CD4-positive, alpha-beta T cell treated with Interleukin-12 subunit alpha and Interleukin-12 subunit beta, for 1 hour (primary cell): Measurements from ENCODE around the gene CEBPB.
"Not testable (repeated sequence)": the region's sequence is repeated elsewhere in the genome, so short reads cannot be mapped to it uniquely, and the experiment has no call there.

Source experiments
- DNase-seq: peaks from one replicate; pipeline ENCODE4 v3.0.0-alpha.2; 2020

CEBPB gene

DNA sequence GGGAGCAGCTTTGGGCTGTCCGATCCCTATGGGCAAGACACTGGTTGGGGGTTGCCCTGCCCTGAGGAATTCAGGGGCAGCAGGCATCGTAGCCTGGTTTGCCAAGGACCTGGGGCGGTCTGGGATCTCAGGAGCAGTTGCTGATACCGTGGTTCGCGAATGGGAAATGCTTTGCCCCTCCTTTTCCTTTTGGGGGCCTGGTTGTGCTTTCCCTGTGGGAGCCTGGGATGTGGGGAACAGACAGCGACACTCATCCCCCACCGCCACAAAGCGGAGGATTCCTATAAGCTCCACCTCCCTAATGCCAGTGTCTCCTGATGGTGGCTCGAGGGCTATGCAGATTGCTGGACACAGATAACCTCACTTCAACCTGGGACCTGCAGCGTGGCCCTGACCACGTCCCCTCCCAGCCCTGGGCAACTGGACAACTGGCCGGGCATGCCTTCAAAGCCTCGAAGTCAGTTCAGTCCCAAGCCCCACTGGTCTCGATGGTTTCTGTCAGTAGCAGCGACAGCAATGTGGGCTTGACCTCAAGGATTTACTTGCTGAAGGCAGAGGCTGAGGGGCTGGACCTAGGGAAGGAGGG, 3.3 kb downstream of the CEBPB start:
- no peak for DNase-seq

DNA sequence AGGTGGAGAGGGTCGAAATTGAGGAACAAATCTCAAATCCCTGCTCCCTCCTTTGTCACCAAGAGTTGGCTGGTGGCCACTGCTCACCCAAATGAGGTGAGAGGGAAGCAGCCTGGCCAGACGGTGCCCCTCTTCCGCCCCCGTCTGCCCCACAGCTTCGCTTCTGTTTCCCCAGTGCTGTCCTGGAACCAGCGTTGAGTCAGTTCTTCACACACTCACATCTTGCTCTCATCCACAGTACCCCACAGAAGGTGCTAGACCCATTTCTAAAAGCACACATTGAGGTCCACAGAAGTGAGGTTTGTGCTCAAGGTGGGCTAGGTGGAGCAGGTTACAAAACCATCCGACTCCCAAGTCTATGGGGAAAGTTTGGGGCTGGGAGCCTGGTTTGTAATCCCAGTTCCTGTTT, 3.8 kb downstream of the CEBPB start:
- DNase-seq: no peak

GRCh38 chr20:50194831-50195523, 4.3 kb downstream of the CEBPB start:
- no peak for DNase-seq

DNA sequence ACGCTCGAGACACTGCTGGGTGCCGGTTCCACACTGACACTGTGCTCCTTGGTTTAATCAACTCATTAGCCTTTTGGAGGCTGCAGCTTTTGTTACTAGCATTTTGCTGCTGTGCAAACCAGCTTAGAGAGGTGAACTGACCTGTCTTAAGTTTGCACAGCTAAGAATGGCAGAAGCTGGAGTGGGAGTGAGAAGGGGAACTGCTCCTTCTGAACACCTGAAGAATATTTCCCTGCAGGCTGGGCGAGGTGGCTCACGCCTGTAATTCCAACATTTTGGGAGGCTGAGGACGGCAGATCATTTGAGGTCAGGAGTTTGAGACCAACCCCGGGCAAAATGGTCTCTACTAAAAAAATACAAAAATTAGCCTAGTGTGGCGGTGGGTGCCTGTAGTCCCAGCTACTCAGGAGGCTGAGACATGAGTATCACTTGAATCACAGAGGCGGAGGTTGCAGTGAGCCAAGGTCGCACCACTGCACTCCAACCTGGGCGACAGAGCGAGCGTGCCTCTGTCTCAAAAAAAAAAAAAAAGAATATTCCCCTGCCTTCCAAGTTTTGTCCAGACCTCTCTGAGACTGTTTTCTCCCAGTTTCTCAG, 5.0 kb downstream of the CEBPB start:
- DNase-seq: no peak

- no peak for DNase-seq
These were observed 5.6 kb downstream of the CEBPB start for GRCh38 chr20:50196248-50196647.

DNA sequence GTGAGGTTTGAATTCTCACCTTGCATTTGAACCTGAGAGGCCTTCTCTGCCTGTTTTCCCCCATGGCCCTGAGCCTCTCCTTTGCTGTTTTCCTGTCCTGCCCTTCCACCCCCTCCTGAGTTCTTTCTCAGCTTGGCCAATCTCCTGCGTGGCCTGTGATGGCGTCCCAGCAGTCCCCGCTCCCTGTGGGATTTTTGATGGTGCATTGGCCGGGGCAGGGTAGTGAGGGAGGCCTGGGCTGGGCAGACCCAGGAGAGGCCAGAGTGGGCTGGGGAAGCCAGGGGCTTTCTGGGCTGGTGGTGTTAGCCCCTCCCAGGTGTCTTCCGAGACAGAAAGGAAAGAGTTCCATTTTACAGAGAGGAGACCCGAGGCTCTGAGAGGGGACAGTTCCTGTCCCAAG, 6.3 kb downstream of the CEBPB start:
- DNase-seq: no peak

- no peak for DNase-seq
These were observed 7.0 kb downstream of the CEBPB start for GRCh38 chr20:50197463-50198179.

GRCh38 chr20:50198180-50198666, 7.6 kb downstream of the CEBPB start:
- no peak for DNase-seq

DNA sequence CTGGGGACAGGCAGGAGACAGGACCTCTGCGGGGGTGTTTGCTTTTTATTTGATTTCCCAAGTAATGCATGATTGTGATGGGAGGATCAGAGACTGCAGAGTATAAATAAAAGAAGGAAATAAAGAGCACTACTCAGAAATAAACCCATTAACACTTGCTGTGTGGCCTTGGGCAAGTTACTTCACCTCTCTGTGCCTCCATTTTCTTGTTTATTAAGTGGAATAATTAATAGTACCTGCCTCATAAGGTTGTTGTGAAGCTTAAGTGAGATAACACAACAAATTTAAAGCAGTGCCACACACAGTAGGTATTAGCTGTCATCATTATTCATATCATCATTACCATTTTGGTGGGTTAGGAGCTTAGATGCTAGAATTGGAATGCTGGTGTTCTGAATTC, 8.1 kb downstream of the CEBPB start:
- no peak for DNase-seq

GRCh38 chr20:50199703-50200102, 9.1 kb downstream of the CEBPB start:
- DNase-seq: no peak

- DNase-seq: no peak
These were observed 10.0 kb downstream of the CEBPB start for GRCh38 chr20:50200482-50201104.

GRCh38 chr20:50201710-50202109, 11.1 kb downstream of the CEBPB start:
- DNase-seq: not testable (repeated sequence)

DNA sequence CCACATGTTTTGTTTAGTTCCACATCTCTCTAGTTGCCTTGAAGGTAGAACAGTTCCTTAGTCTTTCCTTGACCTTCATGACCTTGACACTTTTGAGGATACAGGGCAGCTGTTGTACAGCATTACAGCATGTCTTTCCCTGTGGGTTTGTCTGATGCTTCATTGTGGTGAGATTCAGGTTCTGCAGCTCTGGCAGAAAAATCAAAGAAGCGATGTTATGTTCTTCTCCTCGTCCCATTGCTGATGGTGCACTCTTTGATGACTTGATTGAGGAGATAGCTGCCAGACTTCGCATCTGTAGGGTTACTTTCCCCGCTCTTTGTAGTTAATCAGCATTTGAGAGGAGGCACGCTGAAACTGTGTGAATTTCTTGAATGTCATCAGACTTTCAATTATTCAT, 12.0 kb downstream of the CEBPB start:
- DNase-seq: no peak

GRCh38 chr20:50203951-50204937, 13.6 kb downstream of the CEBPB start:
- no peak for DNase-seq

GRCh38 chr20:50207026-50207425, 16.4 kb downstream of the CEBPB start:
- DNase-seq: no peak

DNA sequence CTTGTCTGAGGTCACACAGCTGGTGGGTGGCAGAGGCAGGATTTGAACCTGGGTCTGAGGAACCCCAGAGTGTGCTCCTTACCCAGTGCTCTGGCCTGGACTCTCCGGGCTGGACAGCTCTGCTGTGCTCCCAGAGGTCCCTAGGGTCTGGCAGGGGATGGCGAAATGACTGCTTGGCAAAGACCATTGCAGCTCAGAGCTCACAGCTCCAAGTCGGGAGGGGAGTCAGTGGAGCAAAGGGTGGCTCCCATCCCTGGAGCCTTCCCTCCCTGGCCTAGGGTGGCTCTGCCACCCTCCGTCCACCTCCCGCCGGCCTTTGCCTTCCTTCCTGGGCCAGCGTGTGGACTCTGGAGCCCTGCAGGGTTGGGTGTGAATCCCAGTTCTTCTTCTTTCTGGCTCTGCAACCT, 17.5 kb downstream of the CEBPB start:
- no peak for DNase-seq

DNA sequence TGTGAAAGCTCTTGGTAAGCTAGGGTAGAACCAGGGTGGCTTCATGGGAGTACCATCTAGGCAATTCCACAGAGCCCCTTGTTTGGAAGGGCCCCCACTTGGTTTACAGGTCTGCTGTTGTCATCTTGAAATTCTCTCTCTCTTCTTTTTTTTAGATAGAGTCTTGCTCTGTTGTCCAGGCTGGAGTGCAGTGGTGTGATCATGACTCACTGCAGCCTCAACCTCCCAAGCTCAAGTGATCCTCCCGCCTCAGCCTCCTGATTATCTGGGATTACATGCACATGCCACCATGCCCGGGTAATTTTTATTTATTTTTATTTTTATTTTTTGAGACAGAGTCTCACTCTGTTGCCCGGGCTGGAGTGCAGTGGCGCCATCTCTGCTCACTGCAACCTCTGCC, 18.2 kb downstream of the CEBPB start:
- not testable (repeated sequence) for DNase-seq

GRCh38 chr20:50210066-50210619, 19.5 kb downstream of the CEBPB start:
- DNase-seq: no peak

DNA sequence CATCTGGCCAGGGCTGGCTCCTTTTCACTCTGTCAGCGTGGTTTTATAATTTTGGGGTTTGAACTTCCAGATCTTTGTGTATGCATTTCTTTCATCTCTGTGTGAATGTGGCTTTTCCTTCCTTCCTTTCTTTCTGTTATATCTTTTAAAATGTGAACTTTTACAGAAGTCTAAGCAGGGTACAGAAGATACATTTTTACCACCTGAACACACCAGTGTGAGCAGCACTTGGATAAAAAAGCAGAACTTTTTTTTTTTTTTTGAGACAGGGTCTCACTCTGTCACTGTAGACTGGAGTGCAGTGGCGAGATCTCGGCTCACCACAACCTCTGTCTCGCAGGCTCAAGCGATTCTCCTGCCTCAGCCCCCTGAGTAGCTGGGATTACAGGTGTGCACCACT, 20.5 kb downstream of the CEBPB start:
- no peak for DNase-seq

DNA sequence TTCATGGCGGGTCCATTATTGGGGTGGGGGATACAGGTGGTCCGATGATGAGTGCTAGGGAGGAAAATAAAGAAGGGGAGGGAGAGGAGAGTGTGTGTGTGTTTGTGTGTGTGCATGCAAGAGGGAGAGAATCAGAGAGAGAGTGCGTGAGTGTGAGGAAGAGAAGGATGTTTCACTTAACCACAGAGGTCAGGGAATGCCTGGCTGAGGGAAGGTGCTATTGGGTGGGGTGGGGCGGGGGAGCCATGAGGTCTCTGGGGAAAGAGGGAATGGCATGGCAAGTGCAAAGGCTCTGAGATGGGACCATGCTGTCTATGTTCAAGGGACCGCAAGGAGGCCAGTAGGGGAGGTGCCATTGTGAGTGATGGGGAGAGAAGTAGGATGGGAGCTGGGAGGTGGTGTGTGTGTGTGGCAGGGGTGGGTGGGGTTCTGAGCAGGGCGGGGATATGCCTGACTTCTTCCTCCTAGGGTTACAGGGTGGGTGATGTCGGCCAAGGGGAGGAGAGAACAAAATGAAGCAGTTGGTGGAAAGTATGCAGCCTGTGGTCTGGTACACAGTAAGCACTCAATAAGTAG, 23.0 kb downstream of the CEBPB start:
- DNase-seq: no peak
